Measurements from ENCODE around the gene TRRAP. TPM values are rescaled to one million over a fixed set of nuclear protein-coding genes. Genes with fewer than 3 reads are reported as not detected.
A peak's percentile ranks its signal among the peaks of the same experiment; 100 is the strongest.

TRRAP gene
- total RNA-seq, 3 donors from 2014 or later: 36.2 to 47.8 (median 44.5) TPM

- ATAC-seq: peak; percentile 84
- H3K36me3 ChIP-seq (ENCODE audit: low read depth): peaks cover 4% of the 10 kb centered on the region
- DNase-seq: peak in 2 of 3 donors; percentile 60 to 66
- H3K4me1 ChIP-seq (ENCODE audit: low read depth): peaks cover 9% of the 10 kb centered on the region
- TF ChIP-seq CTCF (IDR thresholded peaks at IDR 0.05): no peak
- H3K4me3 ChIP-seq: peak overlapping the region; percentile 99
- intact Hi-C loops (cut with DNase I, micrococcal nuclease): no loop called here
- H3K9me3 ChIP-seq: no peaks in the 10 kb centered on the region
Observed at GRCh38 chr7:98879198-98879978, 1.1 kb downstream of the TRRAP start.

GRCh38 chr7:98879979-98880315, 1.6 kb downstream of the TRRAP start:
- Histone ChIP-seq H3K4me1 (ENCODE audit: low read depth) (peaks cover 9% of the 10 kb centered on the region), H3K36me3 (ENCODE audit: low read depth) (peaks cover 4% of the 10 kb centered on the region), H3K9me3 (no peaks in the 10 kb centered on the region), H3K4me3 (no peak overlapping the region)
- DNase-seq (no peak), ATAC-seq (no peak)
- TF ChIP-seq CTCF (IDR thresholded peaks at IDR 0.05): no peak
- intact Hi-C loops (cut with DNase I, micrococcal nuclease): no loop called here

- no peak for TF ChIP-seq CTCF (IDR thresholded peaks at IDR 0.05)
- DNase-seq (no peak), ATAC-seq (no peak)
- peaks cover 9% of the 10 kb centered on the region for H3K4me1 ChIP-seq (ENCODE audit: low read depth)
- H3K9me3 ChIP-seq: no peaks in the 10 kb centered on the region
- intact Hi-C loops (cut with DNase I, micrococcal nuclease): no loop called here
- H3K36me3 ChIP-seq (ENCODE audit: low read depth): peaks cover 4% of the 10 kb centered on the region
- no peak overlapping the region for H3K4me3 ChIP-seq
Observed at GRCh38 chr7:98880485-98880884, 2.2 kb downstream of the TRRAP start.

GRCh38 chr7:98881561-98882315, 3.4 kb downstream of the TRRAP start:
- H3K4me1 ChIP-seq (ENCODE audit: low read depth): peaks cover 9% of the 10 kb centered on the region
- DNase-seq (no peak), ATAC-seq (no peak)
- peaks cover 4% of the 10 kb centered on the region for H3K36me3 ChIP-seq (ENCODE audit: low read depth)
- H3K9me3 ChIP-seq: no peaks in the 10 kb centered on the region
- no peak overlapping the region for H3K4me3 ChIP-seq
- intact Hi-C loops (cut with DNase I, micrococcal nuclease): no loop called here
- TF ChIP-seq CTCF (IDR thresholded peaks at IDR 0.05): no peak

- Histone ChIP-seq H3K36me3 (ENCODE audit: low read depth) (peaks cover 4% of the 10 kb centered on the region), H3K9me3 (no peaks in the 10 kb centered on the region), H3K4me1 (ENCODE audit: low read depth) (peaks cover 9% of the 10 kb centered on the region), H3K4me3 (no peak overlapping the region)
- TF ChIP-seq CTCF (IDR thresholded peaks at IDR 0.05): no peak
- intact Hi-C loops (cut with DNase I, micrococcal nuclease): no loop called here
- DNase-seq (no peak), ATAC-seq (no peak)
Observed at GRCh38 chr7:98884416-98884815, 6.1 kb downstream of the TRRAP start.
